PC-3 (cell line): Measurements from ENCODE around the gene PIGL.

Experiments
- CTCF ChIP-seq: fragments of 300-600 bp; sonication (generic); conservative IDR thresholded peaks from 2 replicates; pipeline ENCODE4 v1.5.1; 2017; ENCODE audit warnings: antibody characterized with exemption, low read depth, mild to moderate bottlenecking, low read length
- EZH2 ChIP-seq: fragments of 300-600 bp; sonication (generic); IDR thresholded peaks from one replicate; pipeline ENCODE4 v1.6.1; 2017; ENCODE audit warnings: antibody characterized with exemption, mild to moderate bottlenecking, low read length; ENCODE audit not compliant: unreplicated experiment
- EZH2phosphoT487 ChIP-seq: fragments of 300-600 bp; sonication (generic); IDR thresholded peaks from 2 replicates; pipeline ENCODE4 v1.6.1; 2018; ENCODE audit warnings: mild to moderate bottlenecking, antibody characterized with exemption, low read length, borderline replicate concordance

- TF ChIP-seq CTCF (no peak), EZH2phosphoT487 (no peak), EZH2 (no peak)
Measured at GRCh38 chr17:16361874-16362273, 144.9 kb downstream of the PIGL start.
